Measurements from ENCODE around the gene NNMT.

Gene NNMT

GRCh38 chr11:114353443-114353842 is 57.2 kb downstream of the NNMT start:
- DNase-seq, result no peak

DNA sequence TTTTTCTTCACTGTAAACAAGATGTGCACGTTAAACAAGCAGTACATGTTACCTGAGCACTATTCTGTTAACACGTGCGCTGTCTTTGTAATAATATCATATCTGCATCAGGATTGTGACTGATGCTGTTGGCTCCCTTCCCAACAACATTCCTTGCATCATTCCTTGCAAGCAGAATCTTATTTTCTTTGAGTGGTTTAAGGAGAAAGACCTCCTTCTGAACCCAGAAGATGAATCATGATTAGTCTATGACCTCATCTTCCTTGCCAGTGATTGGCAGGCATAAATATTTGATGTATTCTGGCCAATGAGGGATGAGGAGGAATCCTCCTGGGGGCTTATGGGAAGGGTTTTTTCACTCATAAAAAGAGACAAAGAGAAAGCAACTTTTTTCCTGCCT is 57.9 kb downstream of the NNMT start:
- no peak for DNase-seq

DNA sequence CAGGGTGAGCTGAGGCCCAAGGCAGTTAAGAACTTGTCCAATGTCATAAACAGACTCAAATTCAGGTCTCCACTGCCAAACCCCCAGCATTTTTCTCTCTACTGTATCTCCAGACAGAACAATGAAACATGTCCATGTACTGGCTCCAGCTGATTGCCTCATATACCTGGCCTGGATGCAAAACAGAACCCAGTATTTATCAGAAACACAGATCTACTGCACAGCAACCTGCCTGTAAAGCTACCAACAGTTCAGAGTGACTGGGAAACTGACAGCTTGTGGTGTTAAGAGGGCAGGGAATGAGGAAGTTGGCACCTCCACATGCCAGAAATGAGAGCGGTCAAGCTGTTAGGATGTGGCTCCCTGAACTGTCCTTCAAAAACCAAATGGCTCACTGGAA is 62.5 kb downstream of the NNMT start:
- no peak for DNase-seq

GRCh38 chr11:114359342-114359741 is 63.1 kb downstream of the NNMT start:
- DNase-seq, result no peak

GRCh38 chr11:114362326-114362725 is 66.1 kb downstream of the NNMT start:
- no peak for DNase-seq

GRCh38 chr11:114362958-114363357 is 66.8 kb downstream of the NNMT start:
- DNase-seq, result no peak
